Measurements from ENCODE around the gene ATRAID.

ATRAID gene

DNA sequence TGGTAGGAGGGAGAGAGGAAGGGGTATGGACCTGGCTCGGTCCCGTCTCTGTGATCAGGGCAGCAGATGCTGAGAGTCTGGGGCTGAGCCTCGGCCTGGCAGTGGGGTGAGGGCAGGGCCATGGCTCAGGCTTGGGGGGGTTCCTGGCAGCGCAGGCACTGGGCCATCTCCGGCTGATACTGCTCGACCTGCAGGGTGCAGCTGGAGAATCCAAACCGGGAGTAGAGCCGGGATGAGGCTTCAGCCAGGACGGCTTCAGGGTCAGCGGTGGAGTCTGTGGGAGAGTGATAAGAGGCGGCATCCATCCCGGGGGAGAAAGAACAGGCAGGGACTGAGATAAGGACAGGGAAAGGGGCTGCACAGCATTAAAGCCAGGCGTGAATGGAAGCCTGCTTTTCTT lies 43.3 kb downstream of the ATRAID start:
- no peak for DNase-seq

DNA sequence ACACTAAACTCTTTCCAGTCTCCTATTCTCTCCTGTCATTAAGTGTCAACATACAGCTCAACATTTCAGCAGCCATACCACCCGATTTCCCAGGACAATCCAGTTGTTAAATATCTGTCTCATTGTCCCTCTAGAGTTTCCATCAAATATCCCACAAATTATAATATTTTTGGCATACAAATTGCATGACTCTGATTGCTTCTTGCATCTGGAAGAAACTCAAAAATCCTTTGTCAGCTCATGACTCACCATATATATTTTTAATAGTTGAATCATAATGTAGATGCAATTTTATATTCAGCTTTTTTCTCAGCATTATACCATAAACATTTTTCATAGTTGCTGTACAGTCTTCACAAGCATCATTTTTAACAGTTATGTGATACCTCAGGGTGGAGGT lies 43.8 kb downstream of the ATRAID start:
- no peak for DNase-seq

- DNase-seq = no peak
These were observed 45.1 kb downstream of the ATRAID start for GRCh38 chr2:27256855-27257454.

DNA sequence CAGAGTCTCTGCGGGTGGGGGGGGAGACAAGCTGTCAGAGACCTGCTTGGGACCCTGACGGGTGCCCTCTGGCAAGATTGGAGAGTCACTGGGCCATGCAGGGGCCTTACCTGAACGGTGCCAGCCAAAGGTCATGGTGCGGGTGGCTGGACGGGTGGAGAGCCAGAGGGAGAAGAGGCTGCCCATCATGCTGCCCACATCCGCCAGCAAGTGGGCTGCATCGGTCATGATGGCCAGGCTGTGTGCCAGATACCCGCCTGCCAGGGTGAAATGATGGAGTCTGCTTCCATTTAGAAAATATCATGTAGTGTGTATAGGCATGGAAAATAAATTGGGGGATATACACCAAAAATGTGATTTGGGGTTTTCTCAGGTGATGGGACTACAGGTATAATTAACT lies 46.2 kb downstream of the ATRAID start:
- DNase-seq = no peak

GRCh38 chr2:27261241-27261925 lies 49.5 kb downstream of the ATRAID start:
- no peak for DNase-seq

DNA sequence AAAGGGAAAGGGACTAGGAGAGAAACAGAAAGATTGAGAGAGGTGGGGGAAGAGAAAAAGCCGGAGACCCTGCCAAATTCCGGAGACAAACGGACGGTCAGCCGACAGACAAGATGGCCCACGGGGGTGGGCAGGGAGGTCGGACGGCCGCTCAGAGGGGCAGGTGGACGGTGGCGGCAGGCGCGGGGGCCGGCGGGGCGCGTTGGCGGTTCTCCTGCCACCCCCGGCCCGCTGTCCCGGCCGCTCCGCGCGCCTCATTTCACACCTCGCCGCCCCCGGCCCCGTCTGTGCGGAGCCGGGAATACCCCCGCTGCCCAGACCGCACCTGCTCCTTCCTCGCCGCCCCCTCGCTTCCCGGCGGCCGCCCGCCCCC lies 50.1 kb downstream of the ATRAID start:
- DNase-seq = no peak

GRCh38 chr2:27262379-27263286 lies 50.8 kb downstream of the ATRAID start, which contains the start of gene SLC30A3:
TSS of gene SLC30A3 (minus strand) at chr2:27263047. CDS start at chr2:27262906, 141 bp downstream.
- DNase-seq = no peak

DNA sequence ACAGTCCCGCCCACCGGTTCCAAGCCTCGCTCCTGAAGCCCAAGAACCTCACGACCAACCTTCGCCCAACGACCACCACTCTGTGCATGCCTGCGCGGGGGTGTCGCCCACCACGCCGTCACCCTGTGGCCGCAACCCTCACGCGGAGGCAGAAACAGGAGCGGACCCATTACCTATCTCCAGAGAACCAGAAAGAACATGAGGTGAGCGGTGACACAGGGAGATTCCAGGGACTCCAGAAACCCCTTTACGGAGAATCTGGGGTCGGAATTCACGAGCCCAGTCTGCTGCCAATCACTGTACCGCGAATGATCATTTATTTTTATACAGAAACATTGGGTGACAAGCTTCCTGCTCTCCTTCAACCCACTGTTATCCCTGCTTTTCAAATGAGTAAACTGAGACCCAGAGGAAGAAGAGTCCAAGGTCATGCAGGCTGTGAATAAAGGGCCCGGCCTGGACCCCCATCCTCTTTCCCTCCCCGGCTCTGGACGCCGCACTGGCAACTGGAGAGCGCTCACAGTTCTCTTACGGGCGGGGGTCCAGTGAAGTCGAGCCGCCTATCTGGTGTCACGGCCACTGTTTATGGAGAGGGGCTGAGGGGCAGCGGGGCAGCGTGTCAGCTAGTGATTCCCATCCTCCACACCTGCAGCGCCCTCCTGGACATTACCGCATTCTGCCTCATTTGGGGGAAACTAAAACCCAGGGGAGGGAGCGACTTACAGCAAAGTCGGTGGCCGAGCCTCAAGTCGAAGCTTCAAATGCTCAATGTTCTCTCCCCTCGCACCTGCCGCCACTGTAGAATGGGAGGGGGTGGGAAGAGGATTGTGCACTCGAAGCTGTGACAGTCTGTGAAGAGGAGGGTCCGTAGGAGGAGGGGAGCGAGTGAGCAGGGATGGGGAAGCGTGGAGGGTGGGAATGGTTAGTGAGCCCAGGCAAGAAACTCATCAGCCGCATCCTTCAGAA lies 51.7 kb downstream of the ATRAID start:
- DNase-seq = no peak

DNA sequence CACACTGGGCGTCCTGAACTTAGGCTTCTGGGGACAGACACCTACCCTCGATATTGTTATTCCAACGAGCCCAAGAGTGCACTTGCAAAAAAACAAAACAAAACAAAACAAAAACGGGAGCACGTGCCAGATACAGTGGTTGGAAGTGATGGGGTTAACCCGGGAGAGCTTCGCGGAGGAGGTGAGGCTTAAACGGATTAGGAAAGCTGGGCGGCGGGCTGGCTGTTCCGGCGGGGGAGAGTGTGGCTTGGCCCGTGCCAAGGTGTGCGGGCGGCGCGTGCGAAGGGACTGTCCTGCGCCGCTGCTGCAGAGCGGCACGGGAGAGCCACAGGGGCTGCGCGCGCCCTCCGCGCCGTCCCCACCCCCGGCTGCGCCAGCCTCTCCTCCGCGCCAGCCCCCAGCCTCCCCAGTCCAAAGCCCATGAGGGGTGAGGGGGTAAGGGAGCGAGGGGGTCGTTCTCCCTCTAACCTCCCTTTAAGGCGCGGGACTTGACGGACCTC lies 52.5 kb downstream of the ATRAID start:
- DNase-seq = no peak

- DNase-seq = peak; percentile 22
These were observed 53.1 kb downstream of the ATRAID start for GRCh38 chr2:27264753-27265535.

GRCh38 chr2:27265536-27265870 lies 53.7 kb downstream of the ATRAID start:
- no peak for DNase-seq
